NCI-H128 (cell line): ENCODE measurements around the gene ZNF609.
"Not testable (repeated sequence)": the region's sequence is repeated elsewhere in the genome, so short reads cannot be mapped to it uniquely, and the experiment has no call there.

Experiments used
- DNase-seq: peaks from one replicate; lab custom pipeline; 2025; ENCODE audit not compliant: unreplicated experiment; lab: John Stamatoyannopoulos, UW

ZNF609 gene

DNA sequence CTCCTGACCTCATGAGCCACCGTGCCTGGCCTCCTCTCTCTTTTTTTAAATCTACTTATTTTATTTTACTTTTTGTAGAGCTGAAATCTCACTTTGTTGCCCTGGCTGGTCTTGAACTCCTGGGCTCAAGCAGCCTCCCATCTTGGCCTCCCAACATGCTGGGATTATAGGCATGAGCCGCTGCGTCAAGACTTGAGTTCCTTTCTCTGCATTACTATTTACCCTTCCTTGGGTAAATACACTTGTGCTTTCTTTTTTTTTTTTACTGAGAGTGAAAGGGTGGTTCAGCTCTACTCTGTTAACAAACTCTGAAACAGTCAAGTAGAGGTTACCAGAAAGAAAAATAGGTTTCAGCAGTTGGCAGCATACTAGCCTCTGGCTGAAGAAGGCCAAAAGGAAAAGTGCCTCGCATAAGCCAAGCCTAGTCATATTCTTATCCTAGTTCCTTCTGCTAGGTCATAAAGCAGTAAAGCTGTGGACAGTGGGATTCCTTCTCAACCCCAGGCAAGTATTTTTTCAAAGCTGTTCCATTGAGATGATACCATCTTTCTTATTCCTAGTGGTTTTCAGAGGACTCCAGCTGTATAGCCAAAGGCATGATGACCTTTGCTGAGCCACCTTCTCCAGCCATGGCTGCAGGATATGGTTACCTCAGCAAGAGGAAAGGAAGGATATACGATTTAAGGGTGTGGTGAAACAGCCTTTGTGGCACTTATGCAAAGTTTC is 179.9 kb downstream of the ZNF609 start:
- DNase-seq, result no peak

DNA sequence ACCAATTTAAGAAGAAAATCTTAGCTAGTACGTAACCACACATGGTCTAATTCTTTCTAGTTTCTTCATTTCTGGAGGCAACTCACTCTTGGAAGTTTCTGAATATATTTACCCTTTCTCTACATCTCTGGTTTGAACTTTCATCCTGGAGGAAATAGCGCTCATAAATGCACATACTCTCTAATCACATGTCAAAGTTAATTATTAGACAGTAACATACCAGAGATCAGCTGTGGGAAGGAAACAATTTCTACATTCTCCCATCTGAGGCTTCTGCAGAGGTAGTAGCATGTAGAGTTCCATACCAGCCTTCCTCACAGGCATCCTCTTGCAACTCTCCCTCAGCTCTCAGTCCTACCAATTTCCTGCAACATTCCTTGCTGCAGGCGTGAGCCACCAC is 182.5 kb downstream of the ZNF609 start:
- DNase-seq, result no peak

GRCh38 chr15:64643685-64644084 is 183.3 kb downstream of the ZNF609 start:
- DNase-seq, result no peak

DNA sequence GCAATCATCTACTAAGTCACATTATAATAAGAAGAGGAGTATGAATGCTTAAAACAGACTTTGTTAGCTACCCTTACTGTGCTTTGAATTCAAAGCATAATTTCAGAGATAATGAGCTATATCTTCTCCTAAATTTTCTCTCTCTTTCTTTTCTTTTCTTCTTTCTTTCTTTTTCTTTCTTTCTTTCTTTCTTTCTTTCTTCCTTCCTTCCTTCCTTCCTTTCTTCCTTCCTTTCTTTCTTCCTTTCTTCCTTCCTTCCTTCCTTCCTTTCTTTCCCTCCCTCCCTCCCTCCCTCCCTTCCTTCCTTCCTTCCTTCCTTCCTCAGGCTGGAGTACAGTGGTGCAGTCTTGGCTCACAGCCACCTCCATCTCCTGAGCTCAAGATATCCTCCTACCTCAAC is 184.4 kb downstream of the ZNF609 start:
- not testable (repeated sequence) for DNase-seq

DNA sequence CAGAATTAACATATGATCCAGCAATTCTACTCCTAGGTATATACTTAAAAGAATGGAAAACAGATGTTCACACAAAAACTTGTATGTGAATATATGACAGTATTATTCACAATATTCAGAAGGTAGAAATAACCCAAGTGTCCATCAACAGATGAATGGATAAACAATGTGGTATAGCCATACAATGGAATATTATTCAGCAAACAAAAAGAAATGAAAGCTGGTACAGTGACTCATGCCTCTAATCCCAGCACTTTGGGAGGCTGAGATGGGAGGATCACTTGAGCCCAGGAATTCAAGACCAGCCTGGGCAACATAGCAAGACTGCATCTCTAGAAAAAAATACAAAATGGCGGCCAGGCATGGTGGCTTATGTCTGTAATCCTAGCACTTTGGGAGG is 185.6 kb downstream of the ZNF609 start:
- DNase-seq, result no peak

GRCh38 chr15:64647367-64647766 is 187.0 kb downstream of the ZNF609 start:
- DNase-seq, result no peak

- DNase-seq, result no peak
These were observed 190.2 kb downstream of the ZNF609 start for GRCh38 chr15:64650552-64650951.

GRCh38 chr15:64651601-64652191 is 191.3 kb downstream of the ZNF609 start:
- no peak for DNase-seq

- DNase-seq, result no peak
These were observed 193.4 kb downstream of the ZNF609 start for GRCh38 chr15:64653757-64654156.

DNA sequence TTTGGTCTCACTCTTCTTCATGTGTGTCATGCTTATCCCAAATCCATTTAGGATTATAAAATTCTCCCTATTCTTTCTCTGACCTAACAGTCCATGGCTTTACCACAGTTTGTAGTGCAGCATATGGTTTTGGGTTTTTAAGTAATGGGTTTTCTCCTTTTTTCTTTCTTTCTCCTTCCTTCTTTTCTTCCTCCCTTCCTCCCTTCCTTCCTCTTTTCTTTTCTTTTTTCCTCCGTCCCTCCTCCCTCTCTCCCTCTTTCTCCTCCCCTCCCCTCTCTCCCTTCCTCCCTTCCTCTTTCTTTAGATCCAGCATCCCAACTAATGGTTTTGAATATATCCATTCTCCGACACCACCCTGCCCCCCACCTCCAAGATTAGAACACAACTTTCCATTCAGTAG is 196.1 kb downstream of the ZNF609 start:
- DNase-seq, result no peak

DNA sequence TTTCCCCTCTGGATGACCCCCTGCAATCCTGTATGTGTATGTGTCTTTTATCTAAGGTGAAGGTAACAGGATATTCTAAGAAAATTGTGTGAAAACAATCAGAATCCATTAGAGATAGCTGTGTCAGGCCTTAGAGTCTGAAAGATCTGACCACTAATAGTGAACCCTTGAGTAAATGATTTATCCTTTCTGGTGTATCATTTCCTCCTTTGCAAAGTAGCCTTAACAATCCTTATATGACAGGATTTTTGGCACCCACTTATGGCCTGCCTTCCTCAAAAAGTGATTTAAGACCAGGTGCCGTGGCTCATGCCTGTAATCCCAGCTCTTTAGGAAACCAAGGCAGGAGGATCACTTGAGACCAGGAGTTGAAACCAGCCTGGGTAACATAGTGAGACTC is 204.8 kb downstream of the ZNF609 start:
- no peak for DNase-seq

DNA sequence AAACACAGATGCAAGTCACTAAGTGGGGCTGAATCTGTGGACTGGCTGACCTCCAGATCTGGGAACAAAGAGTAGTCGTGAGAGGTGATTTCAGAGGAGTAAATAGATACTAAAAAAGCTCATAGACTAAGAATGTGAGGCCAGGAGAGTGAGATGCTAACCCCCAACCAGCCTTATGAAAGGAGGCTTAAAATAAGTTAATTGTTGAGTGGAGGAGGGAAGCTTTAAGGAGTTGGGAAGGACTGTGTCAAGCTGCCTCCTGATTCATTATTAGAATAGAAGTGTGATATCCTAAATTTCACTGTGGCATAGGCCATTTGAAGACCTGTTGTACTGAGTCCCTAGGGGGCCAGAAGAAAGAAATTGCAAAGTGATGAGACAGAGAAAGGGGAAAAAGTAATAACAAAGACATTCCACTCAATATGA is 207.4 kb downstream of the ZNF609 start:
- DNase-seq, result no peak

GRCh38 chr15:64673866-64674265 is 213.5 kb downstream of the ZNF609 start:
- no peak for DNase-seq

GRCh38 chr15:64678126-64678819 is 217.9 kb downstream of the ZNF609 start:
- no peak for DNase-seq

- no peak for DNase-seq
These were observed 219.7 kb downstream of the ZNF609 start for GRCh38 chr15:64680097-64680496.

DNA sequence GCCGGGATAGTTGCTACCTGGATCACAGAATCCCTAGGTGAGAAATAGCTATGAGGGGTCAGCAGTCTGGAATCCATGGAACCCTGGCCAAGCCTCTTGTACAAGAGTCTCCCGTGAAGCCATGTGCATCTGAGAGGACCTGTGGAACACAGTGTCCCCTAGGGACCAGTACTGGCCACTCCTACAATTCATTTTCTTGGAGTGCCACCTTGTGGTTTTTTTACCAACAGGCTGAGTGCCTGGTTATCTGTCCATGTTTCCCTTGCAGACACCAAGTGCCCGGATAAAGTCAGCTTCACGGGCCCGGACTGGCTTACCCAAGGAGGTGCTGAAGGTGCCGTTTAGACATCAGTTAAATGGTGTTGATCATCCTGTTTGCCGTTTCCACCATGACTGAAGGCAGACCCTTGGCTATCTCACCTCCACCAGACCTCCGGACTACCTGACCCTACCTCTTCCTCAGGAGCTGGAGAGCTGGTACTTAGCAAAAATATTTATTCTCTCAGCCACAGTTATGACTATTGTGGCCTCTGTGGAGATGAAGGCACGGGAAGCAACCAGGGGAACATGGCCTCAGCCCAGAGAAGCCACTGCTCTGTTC is 221.1 kb downstream of the ZNF609 start:
- no peak for DNase-seq

GRCh38 chr15:64682255-64682654 is 221.9 kb downstream of the ZNF609 start:
- no peak for DNase-seq

DNA sequence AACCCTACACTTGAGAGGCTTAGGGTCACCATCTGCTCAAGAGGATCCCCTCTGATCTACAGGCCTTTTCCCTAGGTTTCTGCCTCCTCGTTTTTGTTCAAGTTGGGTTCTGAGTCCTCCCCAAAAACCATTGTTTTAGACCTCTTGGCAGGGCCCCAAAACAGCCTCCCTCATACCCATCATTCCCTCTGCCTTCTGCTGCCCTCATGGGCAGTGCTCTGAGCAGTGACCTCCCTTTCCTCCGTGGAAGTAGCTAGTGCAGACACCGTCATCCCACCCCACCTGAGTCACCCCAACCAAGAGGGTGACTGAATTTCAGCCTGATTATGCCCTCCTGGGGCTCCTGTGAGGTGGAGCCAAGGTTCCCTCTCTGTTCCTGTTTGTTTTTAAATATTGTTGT is 223.0 kb downstream of the ZNF609 start:
- no peak for DNase-seq

GRCh38 chr15:64685230-64685888 is 225.0 kb downstream of the ZNF609 start:
- no peak for DNase-seq

GRCh38 chr15:64686130-64686735 is 225.9 kb downstream of the ZNF609 start:
- DNase-seq, result peak; percentile 2

DNA sequence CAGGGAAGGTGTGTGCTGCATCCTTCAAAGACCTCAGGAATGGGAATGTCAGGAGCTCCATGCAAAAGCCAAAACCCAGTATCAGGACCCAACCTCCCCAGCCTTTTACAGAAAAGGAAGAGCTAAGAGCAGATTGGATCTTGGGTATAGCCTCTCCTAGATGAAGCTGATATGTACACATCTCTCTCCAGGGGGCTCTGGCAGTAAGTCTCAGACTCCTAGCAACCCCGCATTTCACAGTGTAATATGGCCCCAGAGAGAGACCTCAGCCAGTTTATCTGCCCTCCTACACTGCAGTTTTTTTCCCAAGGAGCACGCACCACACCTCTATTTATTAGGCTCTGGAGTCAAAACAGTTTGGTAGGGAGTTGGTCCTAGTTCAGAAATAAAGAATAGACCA is 226.8 kb downstream of the ZNF609 start:
- no peak for DNase-seq
